NCI-H2196 (cell line): ENCODE measurements around the gene PRDM15.

Experiments
- DNase-seq: peaks from one replicate; lab custom pipeline; 2025; ENCODE audit not compliant: unreplicated experiment; lab: John Stamatoyannopoulos, UW

Gene PRDM15

GRCh38 chr21:41828884-41829360, 50.2 kb downstream of the PRDM15 start:
- DNase-seq: no peak

GRCh38 chr21:41827951-41828883, 50.9 kb downstream of the PRDM15 start:
- no peak for DNase-seq

- DNase-seq: no peak
Observed at GRCh38 chr21:41825881-41826280, 53.3 kb downstream of the PRDM15 start.

GRCh38 chr21:41825216-41825615, 53.9 kb downstream of the PRDM15 start:
- DNase-seq: peak; percentile 15

GRCh38 chr21:41824466-41825207, 54.5 kb downstream of the PRDM15 start:
- no peak for DNase-seq

DNA sequence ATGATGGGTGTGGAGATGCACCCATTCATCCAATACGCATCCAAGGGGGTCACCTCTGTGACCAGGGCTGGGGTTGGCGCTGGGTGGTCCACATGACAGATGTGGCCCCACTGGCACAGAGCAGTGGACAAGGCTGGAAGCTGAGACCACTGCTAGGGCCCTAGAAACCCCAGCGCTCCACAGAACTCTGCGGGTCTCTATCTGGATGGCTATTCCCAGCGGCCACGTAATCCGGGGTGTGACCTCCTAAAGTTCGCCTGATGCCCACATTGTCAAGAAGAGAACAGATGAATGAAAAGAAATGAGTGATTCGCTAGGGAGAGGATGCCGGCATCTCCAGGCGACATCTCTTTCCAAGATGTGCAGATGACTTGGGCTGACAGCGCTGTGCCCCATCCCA, 55.2 kb downstream of the PRDM15 start:
- no peak for DNase-seq

GRCh38 chr21:41823166-41823565, 56.0 kb downstream of the PRDM15 start:
- DNase-seq: no peak

DNA sequence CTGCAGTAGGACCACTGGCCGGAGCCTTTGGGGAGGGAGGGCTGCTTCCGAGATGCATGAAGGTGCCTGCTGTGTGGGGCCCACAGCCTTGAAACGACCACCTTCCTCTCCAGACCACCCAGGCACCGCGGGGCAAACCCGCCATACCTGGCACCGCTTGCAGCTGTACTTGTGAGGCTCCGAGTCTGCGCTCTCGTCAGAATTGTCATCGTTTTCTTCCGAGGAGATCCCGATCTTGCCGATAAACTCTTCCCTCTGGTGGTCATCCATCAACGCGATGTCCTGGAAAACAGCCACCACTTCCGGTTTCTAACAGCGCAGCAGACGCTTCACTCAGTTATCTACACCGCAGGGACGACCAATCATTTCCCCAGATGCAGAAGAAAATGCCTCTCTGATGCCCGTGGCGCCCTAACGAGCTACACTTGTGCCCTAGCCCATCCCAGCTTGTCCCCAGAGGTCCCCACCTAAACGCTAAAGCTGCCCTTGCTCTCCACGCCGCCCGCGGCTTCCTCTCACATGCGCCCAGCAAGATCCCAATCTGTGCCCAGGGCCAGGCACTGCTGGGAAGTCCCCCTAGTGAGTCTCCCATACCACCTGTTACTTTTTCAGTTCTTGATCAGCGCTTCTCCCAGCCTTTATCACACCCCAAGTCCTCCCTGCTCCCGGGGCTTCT, 57.2 kb downstream of the PRDM15 start:
- no peak for DNase-seq

DNA sequence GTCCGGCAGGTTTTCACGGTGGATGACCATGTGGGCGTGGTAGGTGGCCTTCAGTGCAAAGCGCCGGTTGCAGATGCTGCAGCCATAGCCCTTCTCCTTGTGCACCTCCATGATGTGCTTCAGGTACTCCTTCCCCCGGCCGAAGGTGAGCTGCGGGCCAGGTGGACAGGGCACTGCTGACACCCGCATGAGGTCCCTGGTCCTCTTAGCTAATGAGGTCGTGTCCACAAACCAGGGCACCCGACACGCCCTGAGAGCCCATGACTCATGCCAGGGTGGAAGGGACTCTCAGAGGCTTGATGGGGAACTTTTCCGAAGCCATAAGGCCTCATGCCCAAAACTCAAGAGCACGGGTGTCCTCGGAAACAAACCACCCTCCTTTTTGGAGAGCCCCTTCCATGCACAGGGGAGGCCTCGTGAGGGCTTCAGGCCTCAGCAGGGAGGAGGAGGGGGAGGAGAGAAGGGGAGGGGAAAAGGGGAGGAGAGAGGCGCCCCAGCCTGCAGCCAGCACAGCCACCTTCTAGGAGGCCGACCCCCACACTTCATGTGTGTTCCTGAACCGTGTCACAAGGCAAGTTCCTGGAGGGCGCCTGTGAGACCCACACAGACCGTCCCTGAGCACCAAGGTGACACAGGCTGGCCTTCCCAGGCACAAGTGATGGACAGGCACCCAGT, 57.9 kb downstream of the PRDM15 start:
- DNase-seq: no peak

GRCh38 chr21:41820384-41821080, 58.6 kb downstream of the PRDM15 start:
- no peak for DNase-seq

DNA sequence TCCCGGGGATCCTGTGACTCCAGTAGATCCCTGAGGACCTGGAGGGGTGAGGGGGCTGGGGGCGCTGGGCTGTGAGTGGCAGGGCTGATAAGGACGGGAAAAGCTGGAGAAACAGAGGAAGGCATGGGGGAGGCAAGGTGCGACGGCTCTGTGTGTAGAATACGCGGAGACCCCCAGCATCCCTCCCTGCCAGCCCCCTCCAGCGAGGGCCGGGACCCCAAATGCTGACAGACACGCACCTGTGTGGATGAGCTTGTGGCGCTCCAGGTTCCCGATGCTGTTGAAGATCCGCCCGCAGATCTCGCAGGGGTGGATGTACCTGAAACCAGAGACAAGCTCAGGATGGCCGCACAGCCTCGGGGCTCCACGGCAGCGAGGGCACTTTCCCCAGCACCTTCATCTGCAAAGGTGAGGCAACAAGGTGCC, 59.3 kb downstream of the PRDM15 start:
- no peak for DNase-seq

DNA sequence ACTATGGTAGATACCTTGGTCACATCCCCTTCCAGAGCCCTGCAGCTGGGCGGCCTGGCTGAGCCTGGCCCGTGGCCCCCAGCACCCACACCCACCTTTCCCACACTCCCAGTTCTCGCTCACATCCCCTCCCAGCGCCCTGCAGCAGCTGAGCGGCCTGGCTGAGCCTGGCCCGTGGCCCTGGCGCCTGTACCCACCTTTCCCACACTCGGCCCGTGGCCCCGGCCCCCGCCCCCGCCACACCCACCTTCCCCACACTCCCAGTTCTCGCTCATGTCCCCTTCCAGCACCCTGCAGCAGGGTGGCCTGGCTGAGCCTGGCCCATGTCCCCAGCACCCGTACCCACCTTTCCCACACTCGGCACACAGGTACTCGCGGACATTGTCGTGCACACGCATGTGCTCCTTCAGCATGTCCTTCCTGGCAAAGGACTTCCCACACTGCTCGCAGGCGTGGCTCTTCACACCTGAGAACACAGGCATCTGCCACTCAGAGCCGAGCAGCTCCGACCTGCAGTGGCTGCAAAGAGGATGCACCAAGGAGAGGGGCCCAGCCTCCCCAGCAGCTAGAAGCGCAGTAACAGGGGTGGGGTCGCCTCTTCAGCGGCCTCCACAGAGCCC, 59.8 kb downstream of the PRDM15 start:
- no peak for DNase-seq

DNA sequence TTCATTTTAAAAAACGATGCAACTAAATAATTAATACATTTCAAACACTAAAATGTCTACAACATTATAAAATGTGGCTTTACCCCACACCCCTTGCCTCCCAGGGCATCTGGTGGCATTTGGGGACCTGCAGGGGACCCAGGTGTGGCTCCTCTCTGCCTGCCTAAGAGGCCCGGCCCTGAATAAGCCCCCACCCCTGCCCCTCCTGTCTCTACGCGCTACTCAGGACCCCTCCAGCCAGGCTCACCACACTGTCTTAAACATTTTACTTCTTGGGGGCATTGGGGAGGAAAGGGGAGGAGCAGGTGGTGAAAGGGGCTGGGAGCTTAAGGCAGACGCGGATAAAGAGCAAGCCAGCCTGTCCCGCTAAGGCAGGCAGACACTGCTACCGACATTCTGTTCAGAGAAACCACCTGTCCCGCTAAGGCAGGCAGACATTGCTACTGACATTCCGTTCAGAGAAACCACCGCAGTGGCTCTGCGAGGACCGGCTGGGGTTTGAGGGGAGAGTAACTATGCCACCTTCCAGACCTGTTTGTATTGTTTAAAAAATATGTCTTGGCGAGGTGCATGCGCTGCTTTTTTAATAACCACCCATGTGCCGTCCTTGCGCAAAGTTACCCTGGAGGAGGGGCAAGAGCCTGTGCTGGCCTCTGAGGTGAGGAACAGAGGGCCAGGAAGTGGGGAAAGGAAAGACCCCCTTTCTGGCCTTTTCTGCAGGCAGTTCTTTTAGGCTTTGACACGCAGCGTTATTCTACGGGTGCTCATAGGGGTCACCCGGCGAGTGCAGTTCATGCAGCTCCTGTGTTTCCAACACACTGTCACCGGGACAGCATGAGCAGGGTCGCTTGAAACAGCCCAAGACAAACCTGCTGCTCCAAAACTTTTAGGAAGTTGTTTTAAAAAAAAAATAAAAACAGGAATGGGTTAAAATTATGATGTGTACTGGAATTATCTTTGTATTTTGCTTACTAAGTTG, 61.0 kb downstream of the PRDM15 start:
- no peak for DNase-seq

DNA sequence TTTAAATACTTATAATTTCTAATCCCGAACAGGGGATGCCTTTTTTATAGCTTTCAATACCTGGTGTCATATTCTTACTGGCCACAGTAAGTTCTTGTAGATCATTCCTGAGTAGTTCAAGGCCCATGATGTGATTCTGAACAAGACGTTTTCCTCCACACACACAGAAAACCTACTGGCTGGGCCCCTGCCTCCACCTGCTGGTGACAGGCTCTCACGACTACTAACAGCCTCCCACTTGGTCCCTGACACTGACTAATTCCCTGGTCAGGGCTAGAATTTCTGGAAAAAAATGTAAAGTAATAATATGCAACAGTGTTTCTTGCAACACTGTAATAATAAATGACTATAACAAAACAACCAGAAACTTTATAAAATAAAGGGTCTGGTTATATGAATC, 61.9 kb downstream of the PRDM15 start:
- peak; percentile 63 for DNase-seq

DNA sequence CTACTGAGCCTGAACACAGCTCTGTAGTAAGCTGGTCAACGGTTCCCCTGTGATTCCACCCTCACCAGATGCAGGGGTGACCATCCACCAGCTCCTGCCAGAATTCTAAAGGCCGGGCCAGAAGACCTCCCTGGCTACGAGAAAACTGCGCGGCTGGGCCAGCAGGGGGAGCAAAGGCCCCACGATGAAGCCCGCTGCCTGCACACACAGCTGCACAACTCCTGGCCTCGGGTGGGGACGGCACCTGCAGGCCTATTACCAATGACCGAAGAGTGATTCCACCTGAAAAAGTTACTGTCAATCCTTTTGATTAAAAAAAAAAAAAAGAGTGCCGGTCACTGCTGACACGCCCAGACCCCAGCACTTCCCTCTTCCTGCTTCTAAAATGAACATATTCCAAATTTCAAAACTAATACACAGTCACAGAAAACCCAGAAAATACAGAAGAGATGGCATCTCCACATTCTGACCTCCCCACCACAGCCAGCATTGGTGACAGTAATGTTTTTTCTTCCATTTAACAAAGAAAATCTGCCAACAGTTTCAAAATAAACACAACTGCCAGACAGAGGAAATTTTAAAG, 62.5 kb downstream of the PRDM15 start:
- DNase-seq: peak; percentile 23

GRCh38 chr21:41815652-41816582, 63.2 kb downstream of the PRDM15 start:
- no peak for DNase-seq

GRCh38 chr21:41813226-41813625, 65.9 kb downstream of the PRDM15 start:
- DNase-seq: no peak
